ENCODE measurements around the gene VAC14.
"Not testable (repeated sequence)": the region's sequence is repeated elsewhere in the genome, so short reads cannot be mapped to it uniquely, and the experiment has no call there.

The VAC14 gene

DNA sequence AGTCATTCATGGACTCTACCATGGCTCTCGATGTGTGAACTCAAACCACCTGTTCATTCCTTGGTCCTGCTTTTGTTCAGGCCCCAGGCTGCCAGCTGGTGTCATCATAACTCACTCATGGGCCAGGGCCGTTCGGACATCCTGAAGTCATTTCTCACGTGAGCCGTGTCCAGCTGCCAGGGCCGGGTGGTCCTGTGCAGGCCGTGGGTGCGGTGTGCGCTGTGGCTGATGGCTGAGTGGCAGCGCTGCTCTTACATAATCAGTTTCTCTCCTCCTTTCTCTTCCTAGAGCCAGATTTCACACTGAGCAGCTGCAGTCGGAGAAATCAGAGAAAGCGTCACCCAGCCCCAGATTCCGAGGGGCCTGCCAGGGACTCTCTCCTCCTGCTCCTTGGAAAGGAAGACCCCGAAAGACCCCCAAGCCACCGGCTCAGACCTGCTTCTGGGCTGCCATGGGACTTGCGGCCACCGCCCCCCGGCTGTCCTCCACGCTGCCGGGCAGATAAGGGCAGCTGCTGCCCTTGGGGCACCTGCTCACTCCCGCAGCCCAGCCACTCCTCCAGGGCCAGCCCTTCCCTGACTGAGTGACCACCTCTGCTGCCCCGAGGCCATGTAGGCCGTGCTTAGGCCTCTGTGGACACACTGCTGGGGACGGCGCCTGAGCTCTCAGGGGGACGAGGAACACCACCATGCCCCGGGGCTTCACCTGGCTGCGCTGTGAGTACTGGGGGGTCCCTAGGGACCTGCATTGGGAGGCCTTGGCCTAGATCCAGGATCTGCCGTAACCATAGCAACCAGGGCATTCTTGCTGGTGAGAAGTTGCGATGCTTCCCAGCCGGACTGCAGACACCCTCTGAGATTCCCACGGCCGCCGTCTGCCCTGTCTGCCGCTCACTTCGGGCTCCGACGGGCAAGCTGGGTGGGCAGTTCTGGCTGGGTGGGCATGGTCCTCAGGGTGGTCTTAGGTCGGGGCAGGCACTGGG lies 154.4 kb downstream of the VAC14 start, which contains the start of gene IL34:
TSS of gene IL34 (plus strand) at position 300 of the 982 bp plus-strand sequence. CDS start at position 689, 389 bp downstream.
- DNase-seq (ENCODE audit: low read depth in 2 of 2): no peak

DNA sequence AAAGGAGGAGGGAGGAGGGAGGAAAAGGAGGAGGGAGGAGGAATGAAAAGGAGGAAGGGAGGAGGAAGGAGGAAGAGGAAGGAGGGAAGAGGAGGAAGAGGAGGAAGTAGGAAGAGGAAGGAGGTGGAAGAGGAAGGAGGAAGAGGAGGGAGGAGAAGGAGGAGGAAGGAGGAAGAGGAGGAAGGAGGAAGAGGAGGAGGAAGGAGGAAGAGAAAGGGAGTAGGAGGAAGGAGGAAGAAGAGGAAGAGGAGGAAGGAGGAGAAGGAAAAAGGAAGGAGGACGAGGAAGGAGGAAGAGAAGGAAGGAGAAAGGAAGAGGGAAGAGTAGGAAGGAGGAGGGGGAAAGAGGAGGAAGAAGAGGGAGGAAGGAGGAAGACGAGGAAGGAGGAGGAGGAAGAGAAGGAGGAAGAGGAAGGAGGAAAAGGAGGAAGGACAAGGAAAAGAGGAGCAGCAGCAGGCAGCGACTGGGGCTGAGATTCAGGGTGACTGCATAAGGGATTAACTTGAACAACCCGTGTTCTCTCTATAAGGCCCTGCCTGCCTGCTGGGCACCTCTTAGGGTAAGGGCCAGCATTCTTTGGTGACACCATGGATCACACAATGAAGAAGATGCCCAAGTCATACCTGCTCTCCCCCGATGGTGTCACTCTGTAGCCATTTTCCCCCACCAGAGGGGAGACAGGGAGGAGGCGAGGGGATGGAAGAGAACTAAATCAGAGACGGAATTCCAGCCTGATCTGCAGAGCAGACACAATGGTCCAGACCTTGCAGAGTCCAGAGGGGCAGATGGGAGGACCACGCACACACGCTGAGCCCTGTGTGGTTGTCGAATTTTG lies 156.0 kb downstream of the VAC14 start:
- DNase-seq (ENCODE audit: low read depth in 2 of 2): no peak

DNA sequence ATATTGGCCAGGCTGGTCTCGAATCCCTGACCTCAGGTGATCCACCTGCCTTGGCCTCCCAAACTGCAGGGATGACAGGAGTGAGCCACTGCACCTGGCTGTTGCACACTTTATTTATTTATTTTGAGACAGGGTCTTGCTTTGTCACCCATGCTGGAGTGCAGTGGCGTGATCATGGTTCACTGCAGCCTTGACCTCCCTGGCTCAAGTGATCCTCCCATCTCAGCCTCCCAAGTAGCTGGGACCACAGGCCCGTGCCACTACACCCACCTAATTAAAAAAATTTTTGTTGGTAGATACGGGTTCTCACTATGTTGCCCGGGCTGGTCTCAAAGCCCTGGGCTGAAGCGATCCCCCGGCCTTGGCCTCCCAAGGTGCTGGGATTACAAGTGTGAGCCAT lies 157.7 kb downstream of the VAC14 start:
- DNase-seq (ENCODE audit: low read depth in 2 of 2): not testable (repeated sequence)

DNA sequence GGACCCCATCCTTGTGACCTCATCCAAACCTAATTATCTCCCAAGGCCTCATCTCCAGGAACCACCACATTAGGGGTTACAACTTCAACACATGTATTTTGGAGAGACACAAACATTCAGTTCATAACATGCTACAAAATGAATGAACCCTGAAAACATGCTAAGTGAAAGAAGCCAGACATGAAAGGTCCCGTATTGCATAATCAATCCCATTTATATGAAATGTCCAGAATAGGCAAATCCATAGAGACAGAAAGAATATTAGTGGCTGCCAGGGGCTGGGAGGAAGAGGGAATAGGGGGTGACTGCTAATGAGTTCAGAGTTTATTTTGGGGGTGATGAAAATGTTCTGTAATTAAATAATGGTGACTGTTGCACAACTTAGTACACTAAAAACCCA lies 158.3 kb downstream of the VAC14 start:
- no peak for DNase-seq (ENCODE audit: low read depth in 2 of 2)

- no peak for DNase-seq (ENCODE audit: low read depth in 2 of 2)
These were observed 161.9 kb downstream of the VAC14 start for GRCh38 chr16:70638814-70639792.

Measured in stimulated activated CD4-positive, alpha-beta T cell treated with anti-CD3 and anti-CD28 coated beads, Interleukin-1b, Interleukin-23, amount 100 ng/mL, for 4 hours (primary cell).